Ovary (tissue), 3 donors: ENCODE measurements around the gene GALNT16.

Source experiments
- EP300 ChIP-seq: sonication (generic); formaldehyde crosslinking; IDR thresholded peaks from one replicate; pipeline ENCODE4 v1.6.1; 2017; ENCODE audit warnings: antibody characterized with exemption
- POLR2A ChIP-seq: fragments of 450-650 bp; IDR thresholded peaks from one replicate; pipeline ENCODE4 v1.6.1; 2017; ENCODE audit warnings: antibody characterized with exemption, mild to moderate bottlenecking, moderate library complexity
- TF ChIP-seq, protein P1 (sequence below), 3 donors: fragments of 450-650 bp in 2 of 3; fragments of 200-600 bp in 1 of 3; IDR thresholded peaks; one replicate each; pipeline versions ENCODE4 v1.5.1 to v1.8.0; 2016 to 2022; ENCODE audit warnings: antibody characterized with exemption in 3 of 3, mild to moderate bottlenecking in 1 of 3
- donor health status: DM: no; HTN: no; CAD: no.

DNA sequence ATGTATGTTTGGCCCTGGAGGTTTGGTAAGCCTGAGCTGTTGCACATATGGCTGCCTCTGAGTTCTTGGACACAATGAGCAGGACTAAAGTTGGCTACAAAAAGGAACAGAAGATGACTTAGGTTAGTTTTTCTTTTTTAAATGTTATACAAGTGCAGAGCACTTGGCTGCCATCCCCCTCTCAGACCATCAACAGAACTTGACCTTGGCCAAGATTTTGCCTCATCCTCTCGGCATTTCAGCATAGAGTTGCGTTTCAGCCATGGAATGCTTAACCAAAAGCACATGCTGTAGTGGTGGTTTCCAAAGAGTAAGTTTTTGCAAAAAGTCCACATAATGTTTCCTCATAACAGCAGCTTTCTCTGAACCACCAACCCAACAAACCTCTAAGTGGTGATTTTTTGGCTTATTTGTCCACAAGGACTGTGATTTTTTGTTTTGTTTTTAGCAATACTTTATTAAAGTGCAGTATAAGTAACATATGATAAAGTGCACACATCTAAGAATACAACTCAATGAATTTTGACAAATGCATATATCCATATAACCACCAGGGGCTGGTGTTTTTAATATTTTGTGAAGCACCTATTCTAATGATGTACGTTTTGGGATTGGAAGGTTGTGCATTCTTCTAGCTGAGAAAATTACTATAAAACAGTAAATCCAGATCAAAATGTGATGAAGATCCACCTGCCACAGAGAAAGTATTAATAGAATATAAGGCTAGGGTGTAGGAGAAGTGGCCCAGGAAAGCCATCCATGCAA lies 12.1 kb upstream of the GALNT16 start:
- no peak for TF ChIP-seq POLR2A
- TF ChIP-seq, protein P1, sequence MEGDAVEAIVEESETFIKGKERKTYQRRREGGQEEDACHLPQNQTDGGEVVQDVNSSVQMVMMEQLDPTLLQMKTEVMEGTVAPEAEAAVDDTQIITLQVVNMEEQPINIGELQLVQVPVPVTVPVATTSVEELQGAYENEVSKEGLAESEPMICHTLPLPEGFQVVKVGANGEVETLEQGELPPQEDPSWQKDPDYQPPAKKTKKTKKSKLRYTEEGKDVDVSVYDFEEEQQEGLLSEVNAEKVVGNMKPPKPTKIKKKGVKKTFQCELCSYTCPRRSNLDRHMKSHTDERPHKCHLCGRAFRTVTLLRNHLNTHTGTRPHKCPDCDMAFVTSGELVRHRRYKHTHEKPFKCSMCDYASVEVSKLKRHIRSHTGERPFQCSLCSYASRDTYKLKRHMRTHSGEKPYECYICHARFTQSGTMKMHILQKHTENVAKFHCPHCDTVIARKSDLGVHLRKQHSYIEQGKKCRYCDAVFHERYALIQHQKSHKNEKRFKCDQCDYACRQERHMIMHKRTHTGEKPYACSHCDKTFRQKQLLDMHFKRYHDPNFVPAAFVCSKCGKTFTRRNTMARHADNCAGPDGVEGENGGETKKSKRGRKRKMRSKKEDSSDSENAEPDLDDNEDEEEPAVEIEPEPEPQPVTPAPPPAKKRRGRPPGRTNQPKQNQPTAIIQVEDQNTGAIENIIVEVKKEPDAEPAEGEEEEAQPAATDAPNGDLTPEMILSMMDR (IDR thresholded peaks at IDR 0.05) = peak in 2 of 3 donors; percentile 22 to 46
- TF ChIP-seq EP300 = no peak
